HepG2 (cell line): ENCODE results near the gene PRR19. TPM values are rescaled to one million over a fixed set of nuclear protein-coding genes. Genes with fewer than 3 reads are reported as not detected.

Source experiments
- CHD4 ChIP-seq: fragments of 200-600 bp; sonication (generic); IDR thresholded peaks from 2 replicates; pipeline ENCODE4 v1.7.0; 2017; ENCODE audit warnings: mild to moderate bottlenecking, low read length, borderline replicate concordance
- CSRNP2 ChIP-seq: sonication (generic); formaldehyde crosslinking; conservative IDR thresholded peaks from 2 replicates; pipeline ENCODE4 v1.8.0; 2022; ENCODE audit warnings: low read depth, missing genetic modification reagents
- FOXO1 ChIP-seq: sonication (generic); formaldehyde crosslinking; IDR thresholded peaks from 2 replicates; pipeline ENCODE4 v1.4.0; 2020; ENCODE audit warnings: missing genetic modification reagents
- HHEX ChIP-seq: IDR thresholded peaks from 2 replicates; pipeline ENCODE4 v1.6.1; 2016; ENCODE audit warnings: control low read depth
- HNF4A ChIP-seq: sonication (generic); formaldehyde crosslinking; IDR thresholded peaks from 2 replicates; pipeline ENCODE4 v1.4.0; 2020; ENCODE audit warnings: missing genetic modification reagents
- IRX3 ChIP-seq: sonication (generic); formaldehyde crosslinking; IDR thresholded peaks from 2 replicates; pipeline ENCODE4 v1.8.1; 2023; ENCODE audit warnings: mild to moderate bottlenecking, low read depth, missing genetic modification reagents, borderline replicate concordance
- ISX ChIP-seq: sonication (generic); formaldehyde crosslinking; conservative IDR thresholded peaks from 2 replicates; pipeline ENCODE4 v1.5.0; 2020; ENCODE audit warnings: missing genetic modification reagents
- KDM2A ChIP-seq: sonication (generic); formaldehyde crosslinking; IDR thresholded peaks from 2 replicates; pipeline ENCODE4 v1.4.0; 2020; ENCODE audit warnings: low read depth, missing genetic modification reagents, borderline replicate concordance
- MAX ChIP-seq: IDR thresholded peaks from 2 replicates; pipeline ENCODE4 v1.6.1; 2012; ENCODE audit warnings: inconsistent platforms
- MBNL3 ChIP-seq: fragments of 250-450 bp; sonication (Bioruptor Pico); conservative IDR thresholded peaks from 2 replicates; pipeline ENCODE4 v1.8.0; 2022; ENCODE audit warnings: mild to moderate bottlenecking, inconsistent platforms
- NR0B2 ChIP-seq: sonication (generic); formaldehyde crosslinking; IDR thresholded peaks from 2 replicates; pipeline ENCODE4 v1.4.0; 2020; ENCODE audit warnings: mild to moderate bottlenecking, missing genetic modification reagents
- PAX8 ChIP-seq: sonication (generic); formaldehyde crosslinking; IDR thresholded peaks from 2 replicates; pipeline ENCODE4 v1.8.0; 2022; ENCODE audit warnings: mild to moderate bottlenecking, missing genetic modification reagents, borderline replicate concordance
- POLR2AphosphoS2 ChIP-seq: IDR thresholded peaks from 2 replicates; pipeline ENCODE4 v1.6.1; 2011; ENCODE audit warnings: low read depth, low read length, improper control_type of control experiment
- SIN3B ChIP-seq: fragments of 150-350 bp; IDR thresholded peaks from 2 replicates; pipeline ENCODE4 v1.6.1; 2014; ENCODE audit warnings: low read length
- STAT5B ChIP-seq: sonication (generic); formaldehyde crosslinking; IDR thresholded peaks from 2 replicates; pipeline ENCODE4 v1.4.0; 2020; ENCODE audit warnings: missing genetic modification reagents
- TOE1 ChIP-seq: sonication (generic); formaldehyde crosslinking; IDR thresholded peaks from 2 replicates; pipeline ENCODE4 v1.4.0; 2020; ENCODE audit warnings: mild to moderate bottlenecking, missing genetic modification reagents
- ZBTB10 ChIP-seq: sonication (generic); formaldehyde crosslinking; IDR thresholded peaks from 2 replicates; pipeline ENCODE4 v1.4.0; 2020; ENCODE audit warnings: missing genetic modification reagents, borderline replicate concordance
- ZBTB33 ChIP-seq: sonication (generic); formaldehyde crosslinking; IDR thresholded peaks from 2 replicates; pipeline ENCODE4 v1.4.0; 2020; ENCODE audit warnings: missing genetic modification reagents
- ZBTB37 ChIP-seq: sonication (generic); formaldehyde crosslinking; IDR thresholded peaks from 2 replicates; pipeline ENCODE4 v1.4.0; 2020; ENCODE audit warnings: mild to moderate bottlenecking, missing genetic modification reagents
- ZNF44 ChIP-seq: sonication (generic); formaldehyde crosslinking; IDR thresholded peaks from 2 replicates; pipeline ENCODE4 v1.5.1; 2020; ENCODE audit warnings: mild to moderate bottlenecking, missing genetic modification reagents
- ZNF879 ChIP-seq: sonication (generic); formaldehyde crosslinking; IDR thresholded peaks from 2 replicates; pipeline ENCODE4 v1.8.1; 2023; ENCODE audit warnings: missing genetic modification reagents
- polyA plus RNA-seq, 8 experiments: library from polyadenylated mRNA; depleted of rRNA in 3 of 8; stranded (reverse) in 7 of 8; unstranded in 1 of 8; fragments of >200 nt; fragmentation: Illumina TruSeq in 4 of 8; extraction: Trizol in 4 of 8; gene quantifications; 2 replicates each; pipeline versions ENCODE4 v1.2.1 to v1.2.3, GENCODE V29; 2011 to 2016; ENCODE audit warnings: low read depth in 4 of 8, missing spikeins in 1 of 8, mixed read lengths in 1 of 8; ENCODE audit not compliant: insufficient read depth in 1 of 8
- total RNA-seq, 5 experiments: library from RNA; depleted of rRNA; stranded (reverse); fragments of >200 nt; fragmentation: Illumina TruSeq; extraction: Trizol; gene quantifications; 2 replicates each; pipeline ENCODE4 v1.2.3, GENCODE V29; 2016; ENCODE audit warnings: low read depth in 1 of 5

PRR19 gene
- total and polyA plus RNA-seq, 2 of the 13 experiments (the other 11 are each of a cell fraction or from before 2014, with no cell fraction given) = 0.21 to 0.33 TPM

GRCh38 chr19:42279902-42280814 lies 21.8 kb upstream of the PRR19 start (continued):
- TF ChIP-seq ZBTB33 (CRISPR knock-in tag) (no peak), PAX8 (CRISPR knock-in tag) (no peak), KDM2A (peak; percentile 72), STAT5B (CRISPR knock-in tag) (no peak), HHEX (CRISPR knock-in tag) (no peak), CSRNP2 (CRISPR knock-in tag) (no peak), HNF4A (CRISPR knock-in tag) (no peak), IRX3 (CRISPR knock-in tag) (no peak; the same call in 1 of the 2 replicates), ISX (CRISPR knock-in tag) (0 out of 2 replicates have a peak, but pooled peaks have one; percentile 50), MBNL3 (no peak), CHD4 (no peak), POLR2AphosphoS2 (no peak), TOE1 (CRISPR knock-in tag) (no peak), ZBTB37 (CRISPR knock-in tag) (no peak), FOXO1 (CRISPR knock-in tag) (no peak), SIN3B (no peak), ZNF879 (CRISPR knock-in tag) (no peak), ZBTB10 (peak; percentile 93; the same call in 1 of the 2 replicates), MAX (peak; percentile 57), NR0B2 (CRISPR knock-in tag) (peak; percentile 27; the same call in 1 of the 2 replicates), ZNF44 (0 out of 2 replicates have a peak, but pooled peaks have one; percentile 25)
